A549 (cell line): ENCODE measurements around the gene MYBPC2.

Experiments used
- ESRRA ChIP-seq: fragments of 150-350 bp; IDR thresholded peaks from 2 replicates; pipeline ENCODE4 v1.6.1; 2014; ENCODE audit warnings: mild to moderate bottlenecking, low read length, borderline replicate concordance
- FOSL2 ChIP-seq, 2 experiments: fragments of 450-650 bp in 1 of 2; fragments of >200 bp in 1 of 2; sonication (Bioruptor Twin) in 1 of 2; formaldehyde crosslinking; IDR thresholded peaks; 2 replicates each; pipeline versions ENCODE4 v1.5.0 to v1.6.1; 2016 to 2020; ENCODE audit warnings: mild to moderate bottlenecking in 1 of 2, moderate library complexity in 1 of 2
- MAZ ChIP-seq: fragments of 150-350 bp; IDR thresholded peaks from 2 replicates; pipeline ENCODE4 v1.6.1; 2014; ENCODE audit warnings: antibody characterized with exemption, low read depth, low read length, borderline replicate concordance
- NFE2L2 ChIP-seq: fragments of 150-350 bp; conservative IDR thresholded peaks from 2 replicates; pipeline ENCODE4 v1.6.1; 2014; ENCODE audit warnings: low read length
- POLR2A ChIP-seq: IDR thresholded peaks from 2 replicates; pipeline ENCODE4 v1.6.1; 2012; ENCODE audit warnings: mild to moderate bottlenecking, low read length
- POLR2AphosphoS2 ChIP-seq: conservative IDR thresholded peaks from 2 replicates; pipeline ENCODE4 v1.6.1; 2012; ENCODE audit warnings: low read length, improper control_type of control experiment, inconsistent platforms
- RAD21 ChIP-seq, 2 experiments: fragments of >200 bp in 1 of 2; sonication (Bioruptor Twin) in 1 of 2; formaldehyde crosslinking in 1 of 2; IDR thresholded peaks in 1 of 2; conservative IDR thresholded peaks in 1 of 2; 2 replicates in 1 of 2; 3 replicates in 1 of 2; pipeline ENCODE4 v1.6.1; 2012 to 2018; ENCODE audit warnings: inconsistent platforms in 1 of 2
- RARB ChIP-seq: fragments of 250-450 bp; sonication (Bioruptor Pico); IDR thresholded peaks from 2 replicates; pipeline ENCODE4 v1.8.0; 2021; ENCODE audit warnings: mild to moderate bottlenecking, moderate library complexity
- RFX5 ChIP-seq: fragments of 450-650 bp; IDR thresholded peaks from 2 replicates; pipeline ENCODE4 v1.7.1; 2014; ENCODE audit warnings: antibody characterized with exemption, mild to moderate bottlenecking, moderate library complexity
- TP53 ChIP-seq: fragments of 250-450 bp; sonication (Bioruptor Pico); IDR thresholded peaks from 2 replicates; pipeline ENCODE4 v1.5.0; 2021; ENCODE audit warnings: mild to moderate bottlenecking, moderate library complexity
- TF ChIP-seq, protein P1 (sequence below): fragments of 200-600 bp; sonication (generic); IDR thresholded peaks from 2 replicates; pipeline ENCODE4 v1.6.1; 2016; ENCODE audit warnings: antibody characterized with exemption, mild to moderate bottlenecking, moderate library complexity
- TF ChIP-seq, protein P2 (sequence below): fragments of >200 bp; sonication (Bioruptor Twin); formaldehyde crosslinking; IDR thresholded peaks from 3 replicates; pipeline ENCODE4 v1.5.1; 2016
- TF ChIP-seq, protein P3 (sequence below): fragments of >200 bp; sonication (Bioruptor Twin); formaldehyde crosslinking; IDR thresholded peaks from 3 replicates; pipeline ENCODE4 v1.6.1; 2016

DNA sequence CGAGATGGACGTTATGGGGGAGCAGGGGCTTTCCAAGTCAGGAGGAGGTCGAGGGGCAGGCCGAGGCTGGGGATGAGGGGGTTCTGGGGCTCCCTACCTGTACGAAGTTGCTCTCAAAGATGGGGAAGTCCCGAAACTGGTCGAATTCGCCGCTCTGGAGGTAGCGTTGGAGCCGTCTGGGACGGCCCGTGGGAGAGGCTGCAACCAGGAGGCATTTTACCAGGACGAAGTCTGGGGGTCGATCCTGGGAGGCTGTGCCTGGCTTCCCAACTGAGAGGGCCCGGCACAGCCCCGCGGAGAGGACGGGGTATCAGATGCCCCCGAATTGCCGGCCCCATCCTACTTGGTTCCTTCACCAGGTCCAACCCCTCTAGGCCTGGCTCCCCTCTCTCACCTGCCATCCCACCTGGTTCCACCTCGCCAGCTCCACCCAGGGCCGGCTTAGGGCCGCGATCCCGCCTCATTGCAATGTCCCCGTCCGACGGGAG is 43.1 kb downstream of the MYBPC2 start:
- TF ChIP-seq, protein P1, sequence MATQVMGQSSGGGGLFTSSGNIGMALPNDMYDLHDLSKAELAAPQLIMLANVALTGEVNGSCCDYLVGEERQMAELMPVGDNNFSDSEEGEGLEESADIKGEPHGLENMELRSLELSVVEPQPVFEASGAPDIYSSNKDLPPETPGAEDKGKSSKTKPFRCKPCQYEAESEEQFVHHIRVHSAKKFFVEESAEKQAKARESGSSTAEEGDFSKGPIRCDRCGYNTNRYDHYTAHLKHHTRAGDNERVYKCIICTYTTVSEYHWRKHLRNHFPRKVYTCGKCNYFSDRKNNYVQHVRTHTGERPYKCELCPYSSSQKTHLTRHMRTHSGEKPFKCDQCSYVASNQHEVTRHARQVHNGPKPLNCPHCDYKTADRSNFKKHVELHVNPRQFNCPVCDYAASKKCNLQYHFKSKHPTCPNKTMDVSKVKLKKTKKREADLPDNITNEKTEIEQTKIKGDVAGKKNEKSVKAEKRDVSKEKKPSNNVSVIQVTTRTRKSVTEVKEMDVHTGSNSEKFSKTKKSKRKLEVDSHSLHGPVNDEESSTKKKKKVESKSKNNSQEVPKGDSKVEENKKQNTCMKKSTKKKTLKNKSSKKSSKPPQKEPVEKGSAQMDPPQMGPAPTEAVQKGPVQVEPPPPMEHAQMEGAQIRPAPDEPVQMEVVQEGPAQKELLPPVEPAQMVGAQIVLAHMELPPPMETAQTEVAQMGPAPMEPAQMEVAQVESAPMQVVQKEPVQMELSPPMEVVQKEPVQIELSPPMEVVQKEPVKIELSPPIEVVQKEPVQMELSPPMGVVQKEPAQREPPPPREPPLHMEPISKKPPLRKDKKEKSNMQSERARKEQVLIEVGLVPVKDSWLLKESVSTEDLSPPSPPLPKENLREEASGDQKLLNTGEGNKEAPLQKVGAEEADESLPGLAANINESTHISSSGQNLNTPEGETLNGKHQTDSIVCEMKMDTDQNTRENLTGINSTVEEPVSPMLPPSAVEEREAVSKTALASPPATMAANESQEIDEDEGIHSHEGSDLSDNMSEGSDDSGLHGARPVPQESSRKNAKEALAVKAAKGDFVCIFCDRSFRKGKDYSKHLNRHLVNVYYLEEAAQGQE = no peak
- TF ChIP-seq, protein P2, sequence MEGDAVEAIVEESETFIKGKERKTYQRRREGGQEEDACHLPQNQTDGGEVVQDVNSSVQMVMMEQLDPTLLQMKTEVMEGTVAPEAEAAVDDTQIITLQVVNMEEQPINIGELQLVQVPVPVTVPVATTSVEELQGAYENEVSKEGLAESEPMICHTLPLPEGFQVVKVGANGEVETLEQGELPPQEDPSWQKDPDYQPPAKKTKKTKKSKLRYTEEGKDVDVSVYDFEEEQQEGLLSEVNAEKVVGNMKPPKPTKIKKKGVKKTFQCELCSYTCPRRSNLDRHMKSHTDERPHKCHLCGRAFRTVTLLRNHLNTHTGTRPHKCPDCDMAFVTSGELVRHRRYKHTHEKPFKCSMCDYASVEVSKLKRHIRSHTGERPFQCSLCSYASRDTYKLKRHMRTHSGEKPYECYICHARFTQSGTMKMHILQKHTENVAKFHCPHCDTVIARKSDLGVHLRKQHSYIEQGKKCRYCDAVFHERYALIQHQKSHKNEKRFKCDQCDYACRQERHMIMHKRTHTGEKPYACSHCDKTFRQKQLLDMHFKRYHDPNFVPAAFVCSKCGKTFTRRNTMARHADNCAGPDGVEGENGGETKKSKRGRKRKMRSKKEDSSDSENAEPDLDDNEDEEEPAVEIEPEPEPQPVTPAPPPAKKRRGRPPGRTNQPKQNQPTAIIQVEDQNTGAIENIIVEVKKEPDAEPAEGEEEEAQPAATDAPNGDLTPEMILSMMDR = no peak
- TF ChIP-seq MAZ (no peak), FOSL2 (IDR thresholded peaks at IDR 0.05) (no peak), FOSL2 (CRISPR knock-in tag; IDR thresholded peaks at IDR 0.05) (no peak), ESRRA (no peak), RARB (CRISPR knock-in tag) (no peak), RFX5 (no peak), TP53 (no peak), NFE2L2 (no peak), POLR2AphosphoS2 (no peak), POLR2A (no peak), RAD21 (conservative IDR thresholded peaks at IDR 0.05 in 1 of 2, IDR thresholded peaks at IDR 0.05 in 1 of 2) (no peak)
- TF ChIP-seq, protein P3, sequence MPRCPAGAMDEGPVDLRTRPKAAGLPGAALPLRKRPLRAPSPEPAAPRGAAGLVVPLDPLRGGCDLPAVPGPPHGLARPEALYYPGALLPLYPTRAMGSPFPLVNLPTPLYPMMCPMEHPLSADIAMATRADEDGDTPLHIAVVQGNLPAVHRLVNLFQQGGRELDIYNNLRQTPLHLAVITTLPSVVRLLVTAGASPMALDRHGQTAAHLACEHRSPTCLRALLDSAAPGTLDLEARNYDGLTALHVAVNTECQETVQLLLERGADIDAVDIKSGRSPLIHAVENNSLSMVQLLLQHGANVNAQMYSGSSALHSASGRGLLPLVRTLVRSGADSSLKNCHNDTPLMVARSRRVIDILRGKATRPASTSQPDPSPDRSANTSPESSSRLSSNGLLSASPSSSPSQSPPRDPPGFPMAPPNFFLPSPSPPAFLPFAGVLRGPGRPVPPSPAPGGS = no peak
